D721Med (cell line): ENCODE results near the gene MIOS.
"Not testable (repeated sequence)": the region's sequence is repeated elsewhere in the genome, so short reads cannot be mapped to it uniquely, and the experiment has no call there.

Experiments
- DNase-seq: peaks from one replicate; pipeline ENCODE4 v3.0.0; 2011; ENCODE audit warnings: low spot score; ENCODE audit not compliant: insufficient read length
- FAIRE-seq: peaks from 2 replicates; lab custom pipeline; 2011; peaks lifted over from hg19 to GRCh38; lab: Jason Lieb, UNC
- TF ChIP-seq, protein P1 (sequence below): IDR thresholded peaks from 2 replicates; pipeline ENCODE4 v1.5.1; 2012; ENCODE audit warnings: mild to moderate bottlenecking, control low read depth; ENCODE audit not compliant: insufficient read depth; ENCODE audit errors: missing control alignments

MIOS gene

DNA sequence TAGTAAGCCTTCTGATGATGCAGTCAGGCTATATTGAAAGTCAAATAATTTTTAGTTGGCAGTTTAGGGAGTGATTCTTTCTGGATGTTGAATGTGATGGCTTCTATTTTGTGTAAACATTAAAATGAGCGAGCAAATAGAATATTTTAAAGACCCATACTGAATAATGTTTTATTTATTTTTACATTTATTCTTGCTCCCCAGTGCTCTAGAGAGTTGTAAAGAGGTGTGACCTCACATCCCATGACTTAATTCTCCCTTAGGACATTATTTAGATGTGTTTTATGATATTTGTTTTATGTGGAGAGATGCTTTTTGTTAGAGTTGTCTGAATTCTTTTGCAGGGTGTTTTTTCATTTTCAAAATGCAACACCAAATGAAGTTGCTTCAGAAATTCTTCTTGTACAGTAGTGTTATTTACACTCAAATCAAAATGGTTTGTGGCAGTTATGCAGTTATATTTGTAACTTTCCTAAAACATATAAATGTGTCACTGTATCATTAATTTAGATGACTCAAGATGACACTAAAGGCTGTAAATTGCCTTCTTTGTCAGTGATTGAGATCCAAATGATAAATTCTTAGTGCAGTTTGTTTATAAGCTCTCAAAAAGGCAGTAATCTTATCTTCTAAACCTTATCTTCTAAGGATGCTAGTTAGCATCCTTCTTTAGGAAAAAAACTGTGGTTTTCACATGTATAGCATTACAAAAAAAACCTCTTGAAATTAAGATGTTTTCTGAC is 86.3 kb downstream of the MIOS start:
- TF ChIP-seq, protein P1, sequence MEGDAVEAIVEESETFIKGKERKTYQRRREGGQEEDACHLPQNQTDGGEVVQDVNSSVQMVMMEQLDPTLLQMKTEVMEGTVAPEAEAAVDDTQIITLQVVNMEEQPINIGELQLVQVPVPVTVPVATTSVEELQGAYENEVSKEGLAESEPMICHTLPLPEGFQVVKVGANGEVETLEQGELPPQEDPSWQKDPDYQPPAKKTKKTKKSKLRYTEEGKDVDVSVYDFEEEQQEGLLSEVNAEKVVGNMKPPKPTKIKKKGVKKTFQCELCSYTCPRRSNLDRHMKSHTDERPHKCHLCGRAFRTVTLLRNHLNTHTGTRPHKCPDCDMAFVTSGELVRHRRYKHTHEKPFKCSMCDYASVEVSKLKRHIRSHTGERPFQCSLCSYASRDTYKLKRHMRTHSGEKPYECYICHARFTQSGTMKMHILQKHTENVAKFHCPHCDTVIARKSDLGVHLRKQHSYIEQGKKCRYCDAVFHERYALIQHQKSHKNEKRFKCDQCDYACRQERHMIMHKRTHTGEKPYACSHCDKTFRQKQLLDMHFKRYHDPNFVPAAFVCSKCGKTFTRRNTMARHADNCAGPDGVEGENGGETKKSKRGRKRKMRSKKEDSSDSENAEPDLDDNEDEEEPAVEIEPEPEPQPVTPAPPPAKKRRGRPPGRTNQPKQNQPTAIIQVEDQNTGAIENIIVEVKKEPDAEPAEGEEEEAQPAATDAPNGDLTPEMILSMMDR = no peak
- FAIRE-seq = no peak
- no peak for DNase-seq

DNA sequence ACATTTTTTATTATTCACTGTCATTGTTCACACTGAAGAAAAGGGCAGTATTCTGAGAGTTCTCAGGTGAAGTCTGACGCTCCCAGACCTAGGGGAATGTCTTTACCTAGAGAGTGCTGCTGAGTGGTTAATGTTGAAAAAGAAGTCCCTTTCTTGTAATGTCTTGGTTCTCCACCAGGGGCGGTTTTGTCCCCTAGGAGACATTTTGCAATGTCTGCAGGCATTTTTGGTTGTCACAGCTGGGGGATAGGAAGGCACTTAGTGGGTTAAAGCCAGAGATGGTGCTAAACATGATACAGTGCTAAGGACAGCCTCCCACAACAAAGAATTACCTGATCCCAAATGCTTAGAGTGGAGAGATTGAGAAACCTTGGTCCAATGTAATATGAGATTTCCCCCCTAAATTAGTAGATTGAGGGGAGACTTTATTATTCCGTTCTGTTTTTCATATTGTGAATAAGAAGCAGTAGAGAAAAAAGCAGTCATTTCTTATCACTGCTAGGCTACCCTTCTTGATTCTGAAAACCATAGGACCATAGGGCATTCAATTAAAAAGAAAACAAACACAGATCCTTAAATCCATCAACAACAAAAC is 87.0 kb downstream of the MIOS start:
- TF ChIP-seq, protein P1 = peak; percentile 25
- FAIRE-seq (no peak), DNase-seq (no peak)

DNA sequence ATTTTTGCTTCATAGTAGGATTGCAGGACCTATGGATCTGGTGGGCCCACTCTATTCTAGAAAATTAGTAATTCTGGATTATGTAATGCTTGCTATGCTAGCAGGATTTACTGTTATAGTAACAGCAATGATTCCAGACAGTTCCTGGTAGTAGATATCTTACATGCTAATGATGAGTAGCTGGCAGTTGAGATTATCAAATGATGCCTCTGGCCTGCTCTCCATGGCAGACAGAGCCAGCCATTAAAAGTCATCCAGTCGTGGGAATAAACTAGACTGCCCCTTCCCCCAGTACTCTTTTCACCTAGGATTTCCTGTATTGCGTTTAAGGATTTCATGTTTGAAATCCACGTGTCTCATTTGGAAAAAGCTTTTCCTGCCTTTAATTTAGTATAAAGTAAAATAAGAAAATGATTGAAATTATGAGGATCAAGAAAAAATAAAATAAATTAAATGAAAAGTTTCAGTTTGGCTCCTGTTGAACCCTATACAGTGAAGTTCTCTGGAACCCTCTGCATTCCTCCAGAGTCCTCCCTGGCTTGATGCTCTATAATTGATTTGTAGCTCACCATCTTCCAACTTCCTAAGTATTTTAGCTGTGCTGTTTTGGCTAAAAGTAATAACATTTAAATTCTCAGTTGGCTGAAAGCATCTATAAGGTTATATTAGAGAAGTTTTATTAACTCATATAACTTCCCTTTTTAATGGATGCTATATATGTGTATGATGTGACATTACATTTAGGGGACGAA is 88.5 kb downstream of the MIOS start:
- no peak for FAIRE-seq
- DNase-seq = no peak
- TF ChIP-seq, protein P1 = no peak

DNA sequence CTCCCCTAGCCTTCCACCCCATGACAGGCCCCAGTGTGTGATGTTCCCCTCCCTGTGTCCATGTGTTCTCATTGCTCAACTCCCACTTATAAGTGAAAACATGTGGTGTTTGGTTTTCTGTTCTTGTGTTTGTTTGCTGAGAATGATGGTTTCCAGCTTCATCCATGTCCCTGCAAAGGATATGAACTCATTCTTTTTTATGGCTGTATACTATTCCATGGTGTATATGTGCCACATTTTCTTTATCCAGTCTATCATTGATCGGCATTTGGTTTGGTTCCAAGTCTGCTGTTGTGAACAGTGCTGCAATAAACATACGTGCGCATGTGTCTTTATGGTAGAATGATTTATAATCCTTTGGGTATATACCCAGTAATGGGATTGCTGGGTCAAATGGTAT is 89.8 kb downstream of the MIOS start:
- not testable (repeated sequence) for FAIRE-seq, DNase-seq
